Measurements from ENCODE around the gene KNDC1. TPM values are rescaled to one million over a fixed set of nuclear protein-coding genes. Genes with fewer than 3 reads are reported as not detected.

The KNDC1 gene
- total and polyA plus RNA-seq, 10 of the 15 experiments (the other 5 are each of a cell fraction or from before 2014, with no cell fraction given) = 0.03 to 0.11 (median 0.05) TPM; not detected in 7

DNA sequence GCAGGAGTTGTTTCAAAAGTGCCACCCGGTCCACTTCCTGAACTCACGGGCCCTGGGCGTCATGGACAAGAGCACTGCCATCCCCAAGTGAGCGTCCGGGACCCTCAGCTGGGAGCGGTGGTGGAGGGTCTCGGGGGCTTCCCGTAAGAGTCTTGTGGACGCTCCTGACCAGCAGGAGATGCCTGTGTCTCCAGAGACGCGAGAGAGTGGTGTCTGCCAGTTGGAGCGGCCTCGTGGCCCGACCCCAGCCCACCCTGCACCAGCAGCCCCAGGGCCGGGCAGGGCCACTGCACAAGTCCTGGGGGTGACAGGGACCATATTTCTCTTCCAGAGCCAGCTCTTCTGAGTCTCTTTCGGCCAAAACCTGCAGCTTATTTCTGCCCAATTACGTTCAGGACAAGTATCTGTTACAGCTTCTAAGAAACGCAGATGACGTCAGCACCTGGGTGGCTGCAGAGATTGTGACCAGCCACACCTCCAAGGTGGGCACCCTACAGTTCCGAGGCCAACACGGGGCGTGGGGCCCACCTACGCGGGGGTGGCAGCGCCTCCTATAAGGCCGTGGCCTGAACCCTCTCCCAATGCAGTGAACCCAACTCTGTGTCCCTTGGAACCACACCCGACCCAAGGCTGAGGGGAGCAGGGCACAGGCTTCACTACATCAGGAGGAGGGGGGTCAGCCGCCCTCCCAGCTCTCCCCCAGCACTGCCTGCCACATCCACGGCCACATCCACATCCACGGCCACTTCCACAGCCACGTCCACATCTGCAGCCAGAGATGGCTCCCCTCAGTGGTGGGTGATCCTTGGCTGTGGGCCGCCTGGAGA is 53.8 kb downstream of the KNDC1 start:
- in situ Hi-C loops (cut with MboI) = no loop called here
- no peaks in the 10 kb centered on the region for H3K9me3 ChIP-seq (replicated peaks; ENCODE audit: control insufficient read depth, insufficient read depth, low read length)
- no TSS peak for BruUV-seq (replicated peaks)
- TF ChIP-seq, protein P1, sequence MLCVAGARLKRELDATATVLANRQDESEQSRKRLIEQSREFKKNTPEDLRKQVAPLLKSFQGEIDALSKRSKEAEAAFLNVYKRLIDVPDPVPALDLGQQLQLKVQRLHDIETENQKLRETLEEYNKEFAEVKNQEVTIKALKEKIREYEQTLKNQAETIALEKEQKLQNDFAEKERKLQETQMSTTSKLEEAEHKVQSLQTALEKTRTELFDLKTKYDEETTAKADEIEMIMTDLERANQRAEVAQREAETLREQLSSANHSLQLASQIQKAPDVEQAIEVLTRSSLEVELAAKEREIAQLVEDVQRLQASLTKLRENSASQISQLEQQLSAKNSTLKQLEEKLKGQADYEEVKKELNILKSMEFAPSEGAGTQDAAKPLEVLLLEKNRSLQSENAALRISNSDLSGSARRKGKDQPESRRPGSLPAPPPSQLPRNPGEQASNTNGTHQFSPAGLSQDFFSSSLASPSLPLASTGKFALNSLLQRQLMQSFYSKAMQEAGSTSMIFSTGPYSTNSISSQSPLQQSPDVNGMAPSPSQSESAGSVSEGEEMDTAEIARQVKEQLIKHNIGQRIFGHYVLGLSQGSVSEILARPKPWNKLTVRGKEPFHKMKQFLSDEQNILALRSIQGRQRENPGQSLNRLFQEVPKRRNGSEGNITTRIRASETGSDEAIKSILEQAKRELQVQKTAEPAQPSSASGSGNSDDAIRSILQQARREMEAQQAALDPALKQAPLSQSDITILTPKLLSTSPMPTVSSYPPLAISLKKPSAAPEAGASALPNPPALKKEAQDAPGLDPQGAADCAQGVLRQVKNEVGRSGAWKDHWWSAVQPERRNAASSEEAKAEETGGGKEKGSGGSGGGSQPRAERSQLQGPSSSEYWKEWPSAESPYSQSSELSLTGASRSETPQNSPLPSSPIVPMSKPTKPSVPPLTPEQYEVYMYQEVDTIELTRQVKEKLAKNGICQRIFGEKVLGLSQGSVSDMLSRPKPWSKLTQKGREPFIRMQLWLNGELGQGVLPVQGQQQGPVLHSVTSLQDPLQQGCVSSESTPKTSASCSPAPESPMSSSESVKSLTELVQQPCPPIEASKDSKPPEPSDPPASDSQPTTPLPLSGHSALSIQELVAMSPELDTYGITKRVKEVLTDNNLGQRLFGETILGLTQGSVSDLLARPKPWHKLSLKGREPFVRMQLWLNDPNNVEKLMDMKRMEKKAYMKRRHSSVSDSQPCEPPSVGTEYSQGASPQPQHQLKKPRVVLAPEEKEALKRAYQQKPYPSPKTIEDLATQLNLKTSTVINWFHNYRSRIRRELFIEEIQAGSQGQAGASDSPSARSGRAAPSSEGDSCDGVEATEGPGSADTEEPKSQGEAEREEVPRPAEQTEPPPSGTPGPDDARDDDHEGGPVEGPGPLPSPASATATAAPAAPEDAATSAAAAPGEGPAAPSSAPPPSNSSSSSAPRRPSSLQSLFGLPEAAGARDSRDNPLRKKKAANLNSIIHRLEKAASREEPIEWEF (IDR thresholded peaks at IDR 0.05; ENCODE audit: insufficient replicate concordance, low read depth, low read length) = no peak
- no peak for TF ChIP-seq ATF3 (IDR thresholded peaks at IDR 0.05; ENCODE audit: borderline replicate concordance, extremely low read depth, low read depth, low read length)
- TF ChIP-seq RAD21 (IDR thresholded peaks at IDR 0.05; ENCODE audit: insufficient read depth, low read depth, low read length) = no peak
- TF ChIP-seq HDGF (IDR thresholded peaks at IDR 0.05) = no peak
- TF ChIP-seq KDM1A (IDR thresholded peaks at IDR 0.05; ENCODE audit: borderline replicate concordance) = no peak
- TF ChIP-seq ETV6 (conservative IDR thresholded peaks at IDR 0.05 in 1 of 2, IDR thresholded peaks at IDR 0.05 in 1 of 2; ENCODE audit: borderline replicate concordance in 1 of 2, low read depth in 1 of 2) = no peak
- no peak for TF ChIP-seq IKZF2 (IDR thresholded peaks at IDR 0.05)
- no peak for TF ChIP-seq SRF (IDR thresholded peaks at IDR 0.05; ENCODE audit: low read depth in 2 of 2, low read length in 2 of 2)
- no peak for TF ChIP-seq IRF3 (IDR thresholded peaks at IDR 0.05)
- no peak for TF ChIP-seq ZSCAN29 (IDR thresholded peaks at IDR 0.05)
- TF ChIP-seq MEF2A (IDR thresholded peaks at IDR 0.05; ENCODE audit: insufficient read depth, low read depth, low read length) = no peak
- no peak for TF ChIP-seq NR2F1 (conservative IDR thresholded peaks at IDR 0.05)
- no peak for TF ChIP-seq SMARCA5 (IDR thresholded peaks at IDR 0.05)
- TF ChIP-seq, protein P2, sequence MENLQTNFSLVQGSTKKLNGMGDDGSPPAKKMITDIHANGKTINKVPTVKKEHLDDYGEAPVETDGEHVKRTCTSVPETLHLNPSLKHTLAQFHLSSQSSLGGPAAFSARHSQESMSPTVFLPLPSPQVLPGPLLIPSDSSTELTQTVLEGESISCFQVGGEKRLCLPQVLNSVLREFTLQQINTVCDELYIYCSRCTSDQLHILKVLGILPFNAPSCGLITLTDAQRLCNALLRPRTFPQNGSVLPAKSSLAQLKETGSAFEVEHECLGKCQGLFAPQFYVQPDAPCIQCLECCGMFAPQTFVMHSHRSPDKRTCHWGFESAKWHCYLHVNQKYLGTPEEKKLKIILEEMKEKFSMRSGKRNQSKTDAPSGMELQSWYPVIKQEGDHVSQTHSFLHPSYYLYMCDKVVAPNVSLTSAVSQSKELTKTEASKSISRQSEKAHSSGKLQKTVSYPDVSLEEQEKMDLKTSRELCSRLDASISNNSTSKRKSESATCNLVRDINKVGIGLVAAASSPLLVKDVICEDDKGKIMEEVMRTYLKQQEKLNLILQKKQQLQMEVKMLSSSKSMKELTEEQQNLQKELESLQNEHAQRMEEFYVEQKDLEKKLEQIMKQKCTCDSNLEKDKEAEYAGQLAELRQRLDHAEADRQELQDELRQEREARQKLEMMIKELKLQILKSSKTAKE (IDR thresholded peaks at IDR 0.05; ENCODE audit: low read depth, poor library complexity, severe bottlenecking) = no peak
- TF ChIP-seq RFX5 (IDR thresholded peaks at IDR 0.05; ENCODE audit: low read depth, low read length) = no peak

More for the DNA sequence above, 53.8 kb downstream of the KNDC1 start:
- Histone ChIP-seq H3K36me3 (ENCODE audit: control insufficient read depth in 2 of 2, insufficient read depth in 2 of 2, low read length in 1 of 2) (no peaks in the 10 kb centered on the region), H3K9ac (ENCODE audit: control insufficient read depth, insufficient read depth, low read length) (no peak overlapping the region), H3K27ac (ENCODE audit: control insufficient read depth, insufficient read depth) (no peak overlapping the region), H4K20me1 (ENCODE audit: control insufficient read depth, insufficient read depth) (no peaks in the 10 kb centered on the region), H3K4me3 (no peak overlapping the region), H3K27me3 (replicated peaks in 1 of 2; ENCODE audit: control insufficient read depth in 2 of 2, insufficient read depth in 2 of 2, low read length in 1 of 2) (no peaks in the 10 kb centered on the region), H3K4me2 (ENCODE audit: control insufficient read depth, insufficient read depth) (no peak overlapping the region), H3K4me1 (ENCODE audit: control insufficient read depth, insufficient read depth, low read length) (no peaks in the 10 kb centered on the region), H3K79me2 (ENCODE audit: control insufficient read depth, insufficient read depth, low read length) (no peaks in the 10 kb centered on the region), H2AFZ (ENCODE audit: control insufficient read depth, low read depth, low read length) (no peak overlapping the region)
- 22% methylated on average over 28 of the region's 32 CpGs for WGBS (ENCODE audit: insufficient coverage, insufficient replicate concordance, low lambda C conversion rate, missing lambda C conversion rate)
- intact Hi-C loops (cut with micrococcal nuclease; ENCODE audit: unreplicated experiment) = no loop called here
- DNase-seq (ENCODE audit: low read depth, low spot score) (no peak), ATAC-seq (no peak), FAIRE-seq (no peak)
- ChIA-PET POLR2A (no interaction called here), SMC1A (ENCODE audit: uncharacterized antibody, unreplicated experiment) (no interaction called here), RAD21 (ENCODE audit: unreplicated experiment) (no interaction called here), CTCF (no interaction called here)
